GM19324 (cell line): ENCODE results near the gene DGCR2.
"Not testable (repeated sequence)": the region's sequence is repeated elsewhere in the genome, so short reads cannot be mapped to it uniquely, and the experiment has no call there.

Experiments used
- ATAC-seq: cut with Tn5 transposase; IDR thresholded peaks from one replicate; pipeline ENCODE4 v1.9.1; 2021; ENCODE audit warnings: mild to moderate bottlenecking, moderate library complexity; ENCODE audit not compliant: unreplicated experiment, low FRiP score

Gene DGCR2

DNA sequence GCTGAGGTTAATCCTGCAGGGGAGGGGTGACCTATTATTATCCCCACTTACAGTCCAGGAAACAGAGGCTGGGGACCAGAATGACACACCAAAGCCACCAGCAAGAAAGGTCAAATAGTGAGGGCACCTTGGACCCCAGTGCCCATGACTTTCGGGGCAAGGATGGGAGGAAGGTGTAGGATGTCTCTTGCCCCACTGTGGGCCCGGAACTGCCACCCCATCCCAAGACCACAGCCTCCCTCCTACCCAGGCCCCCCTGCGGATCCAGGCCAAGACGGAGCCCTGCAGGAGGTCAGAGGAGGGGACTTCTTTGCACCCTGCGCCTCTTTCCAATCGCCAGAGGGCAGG is 87.1 kb downstream of the DGCR2 start:
- not testable (repeated sequence) for ATAC-seq

DNA sequence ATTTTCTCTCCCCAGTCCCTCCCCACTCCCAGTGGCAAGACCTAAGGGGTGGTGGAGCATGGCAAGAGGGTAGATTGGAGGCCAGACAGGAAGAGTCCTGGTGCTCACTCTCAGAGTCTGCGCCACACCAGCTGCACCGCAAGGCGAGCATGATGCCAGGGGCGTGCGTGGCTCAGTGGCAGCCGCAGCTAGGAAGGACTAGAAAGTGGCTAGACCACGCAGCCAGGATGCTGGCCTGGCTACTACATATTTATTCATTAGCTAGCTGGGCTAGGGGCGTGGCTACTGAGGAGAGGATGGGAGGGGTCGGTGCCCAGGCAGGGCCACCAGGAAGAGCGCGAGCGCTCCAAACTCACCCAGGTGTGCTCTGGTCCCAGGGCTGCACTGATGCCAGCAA is 87.5 kb downstream of the DGCR2 start:
- ATAC-seq: not testable (repeated sequence)

DNA sequence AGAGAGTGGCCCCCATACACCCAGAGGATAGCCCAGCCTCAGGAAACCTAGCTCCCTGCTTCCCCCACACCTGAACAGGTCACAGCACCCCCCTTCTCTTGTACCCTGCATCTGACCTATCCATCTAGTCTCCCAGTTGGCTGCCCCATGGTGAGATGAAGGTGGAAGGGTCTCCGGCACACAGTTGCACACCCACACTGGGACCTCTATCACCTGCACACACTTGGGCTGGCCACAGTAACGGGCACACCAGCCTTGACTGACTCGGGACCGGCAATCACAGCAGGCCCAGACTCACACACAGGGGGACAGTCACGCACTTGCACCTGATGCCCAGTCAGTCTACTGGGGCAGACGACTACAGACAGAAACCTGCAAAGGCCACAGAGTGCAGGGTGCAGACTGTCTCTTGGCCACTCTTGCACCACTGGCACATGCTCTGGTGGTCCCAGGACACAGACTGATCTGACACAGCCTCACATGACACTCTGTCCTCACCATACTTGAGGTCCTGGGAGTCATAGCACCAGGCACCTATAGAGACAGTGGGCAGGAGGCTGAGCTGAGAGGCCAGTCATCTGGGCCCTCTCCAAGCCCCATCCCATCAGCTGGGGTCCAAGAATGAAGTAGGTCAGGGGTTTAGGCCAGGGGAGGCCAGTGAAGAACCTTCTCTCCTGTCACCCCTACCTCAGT is 88.0 kb downstream of the DGCR2 start:
- not testable (repeated sequence) for ATAC-seq

DNA sequence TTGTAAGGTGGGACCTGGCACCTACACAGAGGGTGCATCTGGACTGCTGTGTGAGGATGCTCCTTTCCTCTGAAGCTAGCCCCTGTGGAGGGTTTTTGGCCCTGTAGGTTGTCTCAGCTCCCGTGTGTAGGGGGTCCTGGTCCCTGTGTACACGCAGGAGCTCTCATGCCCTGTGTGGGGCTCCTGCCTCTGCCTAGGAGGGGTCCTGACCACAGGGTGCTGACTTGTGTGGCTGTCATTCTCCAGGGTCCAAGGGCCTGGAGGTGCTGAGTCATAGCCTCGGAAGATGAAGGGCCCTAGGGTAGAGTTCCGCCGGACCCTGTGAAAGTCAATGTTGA is 88.7 kb downstream of the DGCR2 start:
- not testable (repeated sequence) for ATAC-seq

DNA sequence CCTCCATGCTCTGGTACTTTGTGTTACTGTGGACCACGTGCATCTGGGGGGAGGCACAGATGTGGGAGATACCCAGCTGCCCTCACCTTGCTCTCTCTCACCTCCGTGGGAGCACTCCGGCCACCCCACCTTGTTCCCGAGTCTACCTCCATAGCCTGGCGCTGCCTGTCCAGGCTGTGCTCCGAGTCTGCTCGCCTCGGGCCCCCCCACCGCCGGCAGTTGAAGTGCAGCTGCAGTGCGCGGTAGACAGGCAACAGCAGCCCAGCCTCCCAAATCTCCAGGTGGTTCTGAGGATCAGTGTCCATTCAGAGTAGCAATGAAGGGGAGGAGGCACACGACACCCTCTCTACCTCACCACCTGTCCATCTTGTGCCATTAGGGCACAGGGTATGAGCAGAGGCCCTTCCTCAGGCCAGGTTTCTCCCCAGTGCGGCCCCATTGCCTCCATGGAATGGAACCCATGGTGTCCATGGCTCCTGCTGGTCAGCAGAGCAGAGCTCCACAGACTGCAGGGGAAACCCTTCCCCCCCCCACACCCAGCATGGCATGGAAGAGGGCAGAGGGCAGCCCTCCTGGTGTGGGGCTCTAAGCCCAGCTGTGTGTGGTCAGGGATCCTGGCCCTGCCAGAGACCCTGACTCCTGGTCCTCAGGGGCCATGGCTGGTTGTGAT is 89.2 kb downstream of the DGCR2 start:
- ATAC-seq: not testable (repeated sequence)

DNA sequence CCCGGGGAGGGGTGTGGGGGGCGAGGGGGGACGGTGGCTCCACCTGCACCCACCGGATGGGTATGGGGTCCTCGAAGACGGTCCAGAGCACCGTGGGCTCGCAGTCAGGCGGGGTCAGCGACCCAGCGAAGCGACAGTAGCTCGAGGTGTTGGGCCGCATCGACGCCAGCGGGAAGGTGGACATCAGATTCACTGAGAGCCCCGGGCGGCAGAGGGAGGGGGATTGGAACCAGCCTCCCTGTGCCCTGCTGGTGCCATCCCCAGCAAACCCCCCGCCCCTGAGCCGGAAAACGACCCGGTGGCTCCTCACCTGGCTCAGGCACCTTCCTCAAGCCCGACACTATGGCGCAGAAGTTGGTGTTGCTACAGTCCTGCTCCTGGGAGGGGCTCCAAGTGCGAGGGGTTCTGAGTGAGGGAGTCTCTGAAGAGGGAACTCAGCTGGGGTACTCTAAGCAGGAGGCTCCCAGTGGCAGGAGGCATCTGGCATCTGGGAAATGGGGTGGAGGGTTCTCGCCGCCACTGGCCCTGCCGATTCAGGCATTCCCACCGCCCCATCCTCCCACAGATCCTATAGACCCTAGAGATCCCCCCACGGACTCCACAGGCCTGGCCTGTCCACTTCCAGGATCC is 89.9 kb downstream of the DGCR2 start:
- not testable (repeated sequence) for ATAC-seq

DNA sequence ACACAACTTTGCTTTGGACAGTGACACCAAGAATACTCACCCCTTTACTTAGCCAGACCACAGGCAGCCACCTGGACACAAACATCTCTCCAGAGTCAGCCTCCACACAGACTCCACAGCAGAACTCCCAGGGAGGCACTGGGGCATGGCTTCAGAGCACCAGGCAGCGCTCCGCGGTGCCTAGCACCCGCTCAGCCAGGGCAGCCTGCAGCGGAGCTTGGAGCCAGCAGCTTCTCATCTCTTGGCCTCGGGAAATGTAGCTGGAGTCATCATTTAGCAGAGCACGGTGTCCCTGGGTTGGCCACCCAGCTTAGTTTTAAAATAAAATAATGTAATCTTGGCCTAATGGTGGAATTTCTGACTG is 91.3 kb downstream of the DGCR2 start:
- not testable (repeated sequence) for ATAC-seq

DNA sequence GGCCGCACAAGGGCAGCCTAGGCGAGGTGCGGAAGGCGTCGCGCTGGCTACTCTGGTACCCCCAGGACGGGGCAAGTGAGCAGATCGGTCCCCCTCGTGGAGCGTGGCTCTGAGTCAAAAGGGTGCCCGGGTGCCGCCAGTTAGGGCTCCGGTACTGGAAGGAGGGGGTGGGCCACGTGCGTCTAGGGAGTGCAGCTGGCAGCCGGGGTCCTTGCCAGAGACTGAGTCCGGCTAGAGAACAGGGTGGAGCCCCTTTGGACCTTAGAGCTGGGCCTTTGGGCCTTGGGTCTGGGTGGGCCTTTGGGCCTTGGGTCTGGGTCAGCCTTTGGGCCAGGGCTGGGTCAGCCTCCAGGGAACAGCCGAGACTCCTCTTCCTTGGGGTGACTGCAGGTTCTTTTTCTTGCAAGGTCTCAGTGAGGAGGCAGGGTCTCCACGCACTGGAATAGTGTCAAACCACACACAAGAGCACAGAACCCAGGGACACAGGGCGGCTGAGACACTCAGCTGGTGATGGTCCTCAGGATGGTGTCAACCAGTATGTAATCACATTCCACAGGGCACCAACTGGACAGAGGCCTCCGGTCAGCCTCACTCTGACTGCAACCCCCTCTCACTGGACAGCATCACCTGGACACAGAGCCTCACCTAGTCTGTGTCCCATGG is 91.9 kb downstream of the DGCR2 start:
- not testable (repeated sequence) for ATAC-seq

DNA sequence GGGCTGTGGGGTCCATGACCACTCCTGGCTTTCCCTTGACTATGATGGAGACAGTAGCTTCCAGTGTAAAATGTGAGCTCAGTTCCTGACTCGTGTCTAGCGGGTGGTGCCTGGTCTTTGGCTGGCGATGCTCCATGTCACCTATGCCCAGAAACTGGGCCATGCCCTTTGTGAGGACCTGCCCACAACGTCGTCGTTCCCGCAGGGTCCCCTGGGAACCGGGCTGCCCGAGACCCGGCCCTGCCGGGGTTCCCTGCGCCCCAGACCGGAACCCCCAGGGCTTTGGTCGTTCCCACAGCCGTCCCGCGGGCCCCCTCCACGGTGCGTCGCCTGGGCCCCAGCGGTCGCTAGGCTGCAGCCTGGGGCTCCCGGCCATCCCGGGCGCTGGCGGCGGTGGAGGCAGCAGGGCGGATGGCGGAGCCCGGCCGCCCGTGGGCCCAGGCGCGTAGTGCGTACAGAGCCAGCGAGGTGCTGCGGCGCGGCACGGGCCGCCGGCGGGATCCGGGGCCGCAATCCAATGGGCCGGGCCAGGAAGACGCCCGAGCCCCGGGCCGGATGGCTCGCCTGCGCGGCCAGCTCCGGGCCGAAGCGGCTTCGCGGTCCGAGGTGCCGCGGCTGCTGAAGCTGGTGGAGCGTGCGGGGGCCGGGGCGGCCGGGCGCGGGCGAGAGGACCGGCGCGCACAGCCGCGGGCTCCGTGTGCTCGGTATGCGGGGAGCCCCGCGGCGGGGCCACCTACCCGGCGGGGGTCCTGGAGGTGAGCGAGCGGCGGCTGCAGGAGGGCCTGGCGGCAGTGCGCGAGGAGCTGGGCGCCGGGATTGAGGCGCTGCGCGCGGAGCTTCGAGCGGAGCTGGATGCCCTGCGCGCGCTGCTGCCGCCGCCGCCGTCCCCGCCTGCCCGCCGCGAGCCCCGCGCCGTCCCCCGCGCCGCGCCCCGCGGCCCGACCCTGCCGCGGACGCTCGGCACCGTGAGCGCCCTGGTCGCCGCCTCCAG is 92.8 kb downstream of the DGCR2 start:
- ATAC-seq: not testable (repeated sequence)

DNA sequence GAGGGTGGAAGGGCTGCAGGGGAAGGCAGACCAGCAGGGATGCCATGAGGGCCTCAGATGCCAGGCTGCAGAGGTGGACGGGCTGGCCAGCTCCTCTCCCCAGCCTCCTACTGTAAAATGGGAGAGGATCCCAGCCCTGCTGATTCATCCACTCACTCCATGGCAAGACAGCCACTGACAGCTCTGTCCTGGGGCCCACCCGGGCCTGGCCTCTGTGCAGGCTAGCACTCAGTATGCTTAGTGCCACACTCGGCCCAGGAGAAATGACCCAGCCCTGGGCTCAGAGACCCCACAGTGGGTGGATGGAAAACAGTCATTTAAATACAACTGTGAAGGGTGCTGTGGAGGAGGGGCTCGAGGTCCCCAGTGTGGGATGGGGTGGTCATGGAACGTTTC is 94.2 kb downstream of the DGCR2 start:
- ATAC-seq: not testable (repeated sequence)

DNA sequence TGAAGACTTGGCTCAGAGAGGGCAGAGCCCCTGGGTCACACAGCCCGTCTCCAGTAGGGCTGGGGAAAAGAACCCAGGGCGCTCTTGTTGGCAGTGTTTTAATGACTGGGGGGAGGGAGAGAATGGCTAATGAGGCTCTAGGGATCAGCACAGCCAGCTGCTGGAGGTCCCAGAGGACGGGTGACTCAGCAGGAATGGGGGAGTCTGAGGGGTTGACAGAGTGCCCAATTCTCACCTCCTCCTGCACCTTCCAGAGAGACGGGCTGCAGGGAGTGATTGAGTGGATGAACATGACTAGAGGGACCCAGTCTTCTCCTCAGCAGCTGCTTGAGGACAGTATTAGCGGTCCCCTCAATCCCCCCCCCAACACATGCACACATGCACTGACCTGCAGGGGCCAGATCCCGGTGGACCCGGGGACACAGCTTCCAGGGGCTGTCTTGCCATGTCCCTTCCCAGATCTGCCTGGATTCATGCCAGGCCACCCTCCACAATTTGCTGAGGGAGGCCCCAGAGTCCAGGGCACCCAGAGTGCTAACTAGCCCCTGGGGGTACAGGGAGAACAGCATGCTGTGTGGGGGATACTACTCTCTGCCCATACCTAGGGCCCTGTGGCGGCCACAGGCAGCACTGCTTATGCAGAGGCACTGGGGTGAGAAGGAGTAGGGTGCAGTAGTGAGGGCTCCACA is 94.7 kb downstream of the DGCR2 start:
- ATAC-seq: not testable (repeated sequence)

DNA sequence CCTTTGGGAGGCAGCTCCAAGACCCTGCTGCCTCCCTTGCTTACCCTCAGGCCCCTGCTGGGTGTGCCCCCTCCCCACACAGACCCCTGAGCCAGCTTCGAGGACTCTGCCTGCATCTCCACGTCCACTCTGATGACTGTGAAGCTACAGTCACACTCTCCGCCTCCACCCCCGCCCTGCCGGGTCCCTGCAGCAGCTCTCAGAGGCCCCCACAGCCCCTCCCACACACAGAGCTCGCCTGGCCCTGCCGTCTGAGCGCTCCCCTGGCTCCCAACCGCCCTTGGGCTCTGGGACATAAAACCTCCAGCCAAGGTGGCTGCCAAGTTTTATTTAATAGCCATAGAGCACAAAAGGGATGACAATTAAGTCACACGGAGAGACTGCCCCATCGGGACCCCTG is 96.1 kb downstream of the DGCR2 start:
- not testable (repeated sequence) for ATAC-seq

DNA sequence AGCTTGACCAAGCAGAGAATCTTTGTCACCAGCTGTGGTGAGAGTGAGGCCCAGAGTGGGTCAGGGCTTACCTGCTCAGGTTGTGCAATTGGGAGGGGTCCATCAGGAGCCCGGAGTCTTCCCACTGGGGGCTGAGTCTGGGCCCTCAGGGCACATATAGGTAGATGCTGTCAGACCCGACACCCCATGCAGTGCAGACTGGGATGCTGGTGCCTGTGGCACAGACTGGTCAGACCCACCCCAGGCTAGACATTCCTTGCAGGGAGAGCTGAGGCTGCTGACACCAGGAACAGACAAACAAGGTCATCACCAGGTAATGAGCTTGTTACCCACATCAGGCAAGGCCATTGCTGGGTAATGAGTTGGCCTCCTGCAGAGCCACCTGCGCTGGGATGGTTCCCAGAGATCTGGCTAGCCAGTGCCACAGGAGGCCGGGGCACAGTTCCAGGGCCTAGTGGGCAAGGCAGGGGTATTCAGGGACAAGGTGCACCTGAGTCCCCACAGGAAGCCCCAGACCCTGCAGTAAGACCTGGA is 97.2 kb downstream of the DGCR2 start:
- not testable (repeated sequence) for ATAC-seq

DNA sequence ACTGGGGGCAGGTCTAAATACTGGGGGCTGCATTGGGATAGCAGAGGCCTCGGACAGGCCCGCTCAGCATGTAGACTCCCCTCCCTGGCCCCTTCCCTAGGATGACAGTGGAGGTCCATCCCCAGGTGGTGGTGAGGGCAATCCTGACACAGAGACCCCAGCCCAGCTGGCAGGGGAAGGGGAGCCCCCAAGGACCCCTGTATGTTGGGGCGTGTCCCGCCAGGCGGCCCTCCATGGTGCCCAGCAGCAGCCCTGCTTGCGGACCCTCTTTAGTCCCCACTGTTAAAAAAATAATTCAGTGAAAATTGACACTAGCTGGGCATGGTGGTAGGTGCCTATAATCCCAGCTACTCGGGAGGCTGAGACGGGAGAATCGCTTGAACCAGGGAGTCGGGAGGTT is 98.3 kb downstream of the DGCR2 start:
- not testable (repeated sequence) for ATAC-seq

DNA sequence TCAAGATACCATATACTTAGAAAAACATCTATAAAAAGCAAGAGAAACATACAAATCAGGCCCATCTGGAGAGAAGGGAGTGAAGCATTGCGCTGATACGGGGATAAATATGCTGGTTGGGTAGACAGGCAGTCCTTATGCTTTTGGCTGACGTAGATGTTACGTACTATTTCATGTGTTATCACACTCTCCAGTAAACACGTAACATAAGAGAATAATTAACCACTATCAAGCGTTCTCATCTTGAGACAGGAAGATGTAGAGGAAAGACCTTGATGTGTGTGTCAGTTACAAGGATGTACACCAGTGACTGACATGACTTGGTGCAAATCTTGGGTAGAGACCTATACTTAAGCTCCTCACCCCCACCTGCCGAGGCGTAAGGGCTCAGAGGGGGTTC is 99.5 kb downstream of the DGCR2 start:
- no peak for ATAC-seq

DNA sequence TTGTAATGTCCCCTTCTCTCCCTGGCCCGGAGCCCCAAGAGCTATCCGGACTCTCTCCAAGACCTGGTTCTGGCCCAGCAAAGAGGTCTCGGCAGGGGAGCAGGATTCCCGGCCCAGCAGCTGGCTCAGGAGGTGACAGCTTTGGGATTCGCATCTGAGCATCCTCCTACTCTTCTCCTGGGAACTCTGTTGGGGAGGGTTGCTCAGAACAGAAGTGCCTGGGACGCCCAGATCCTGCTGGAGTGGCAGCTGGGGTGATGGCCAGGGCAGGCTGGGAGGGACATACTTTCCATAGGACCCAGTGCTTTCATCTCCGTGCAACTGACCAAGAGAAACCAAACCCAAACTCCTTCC is 102.6 kb downstream of the DGCR2 start:
- ATAC-seq: no peak

DNA sequence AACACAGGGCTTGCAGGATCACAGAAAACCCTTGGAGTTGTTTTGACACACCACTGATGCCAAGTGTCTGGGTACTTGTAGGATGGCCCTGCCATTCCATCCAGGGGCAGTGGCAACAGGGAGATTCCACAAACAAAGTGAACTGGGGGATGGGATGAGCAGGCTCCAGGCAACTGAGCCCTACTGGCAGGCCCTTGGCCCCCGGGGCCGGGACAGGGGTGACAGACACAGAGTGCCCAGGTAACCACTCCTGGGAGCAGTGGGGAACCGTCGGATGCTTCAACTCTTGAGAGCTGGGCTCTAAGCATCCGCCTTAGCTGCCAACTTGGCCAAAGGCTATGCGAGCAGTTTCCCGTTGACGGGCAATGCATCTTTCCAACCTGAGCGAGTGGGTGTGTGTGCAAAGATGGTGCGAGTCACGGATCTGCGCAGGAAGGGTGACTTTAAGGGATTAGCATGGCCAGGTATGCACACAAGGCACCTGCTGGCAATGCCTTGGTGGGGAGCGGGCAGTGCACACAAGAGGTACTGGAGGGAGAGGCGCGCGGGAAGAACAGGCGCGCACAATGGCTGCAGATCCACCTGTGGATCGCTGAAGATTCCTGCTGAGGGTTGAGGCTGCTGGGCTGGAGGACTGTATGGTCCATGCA is 103.1 kb downstream of the DGCR2 start:
- ATAC-seq: no peak

DNA sequence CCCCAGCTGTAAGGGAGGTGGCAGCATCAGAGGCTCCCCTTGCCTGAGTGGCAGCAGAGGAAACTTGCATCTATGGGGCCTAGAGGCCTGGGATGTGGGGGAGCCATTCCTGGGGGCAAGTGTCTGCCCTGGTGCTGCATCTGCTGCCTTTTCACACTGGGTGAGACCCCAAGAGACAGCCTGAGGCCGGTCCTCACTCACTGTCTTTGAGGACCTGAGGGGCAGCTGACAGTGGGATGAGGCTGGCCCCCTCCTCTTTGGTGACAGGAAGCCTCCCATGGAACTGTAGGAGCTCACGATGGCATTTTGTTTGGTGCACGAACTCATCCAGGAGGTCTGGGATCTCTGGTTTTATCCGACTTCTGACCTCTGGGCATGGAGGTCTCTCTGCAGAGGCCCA is 104.0 kb downstream of the DGCR2 start:
- ATAC-seq: no peak
